H1 (cell line): ENCODE data around the gene TRAP1. TPM values are rescaled to one million over a fixed set of nuclear protein-coding genes. Genes with fewer than 3 reads are reported as not detected.
"Not testable (repeated sequence)": the region's sequence is repeated elsewhere in the genome, so short reads cannot be mapped to it uniquely, and the experiment has no call there.

ENCODE experiments used
- CTCF ChIA-PET: fragments of 300-600 bp; sonication (Branson Sonifier 250); formaldehyde crosslinking; loops from one replicate; lab custom pipeline; 2021; ENCODE audit not compliant: partially characterized antibody; lab: Charles Lee
- POLR2A ChIA-PET: fragments of 300-600 bp; sonication (Branson Sonifier 250); formaldehyde crosslinking; loops from one replicate; lab custom pipeline; 2021; ENCODE audit warnings: inconsistent platforms; ENCODE audit not compliant: partially characterized antibody; lab: Charles Lee
- DNase-seq, 2 experiments: peaks; one replicate each; pipeline versions ENCODE4 v3.0.0 to v3.0.0-alpha.2; 2010 to 2022; ENCODE audit warnings: low spot score in 2 of 2, low read depth in 1 of 2, mixed read lengths in 1 of 2
- FAIRE-seq: peaks from 2 replicates; lab custom pipeline; 2011; peaks lifted over from hg19 to GRCh38; lab: Jason Lieb, UNC
- H2AFZ ChIP-seq: 2 replicates; pipeline ENCODE4 v1.8.1; 2012; ENCODE audit warnings: low read length, inconsistent platforms
- H2AK5ac ChIP-seq: 2 replicates; pipeline ENCODE4 v1.6.1; 2013; ENCODE audit warnings: low read depth, low read length
- H2BK120ac ChIP-seq: replicated peaks from 2 replicates; pipeline ENCODE3; 2013; ENCODE audit warnings: low read depth, low read length, inconsistent platforms
- H2BK12ac ChIP-seq: 2 replicates; pipeline ENCODE4 v1.6.1; 2013; ENCODE audit warnings: low read depth, low read length
- H2BK15ac ChIP-seq: 2 replicates; pipeline ENCODE4 v1.6.1; 2013; ENCODE audit warnings: low read length
- H2BK20ac ChIP-seq: 2 replicates; pipeline ENCODE4 v1.6.1; 2013; ENCODE audit warnings: low read length
- H2BK5ac ChIP-seq: 2 replicates; pipeline ENCODE4 v1.6.1; 2013; ENCODE audit warnings: low read depth, low read length
- H3K14ac ChIP-seq: 2 replicates; pipeline ENCODE4 v1.6.1; 2013; ENCODE audit warnings: inconsistent platforms; ENCODE audit not compliant: insufficient read length
- H3K18ac ChIP-seq: 2 replicates; pipeline ENCODE4 v1.6.1; 2013; ENCODE audit warnings: low read length; ENCODE audit errors: extremely low read depth
- H3K23ac ChIP-seq: 2 replicates; pipeline ENCODE4 v1.6.1; 2013; ENCODE audit warnings: inconsistent platforms; ENCODE audit not compliant: insufficient read length
- H3K23me2 ChIP-seq: 2 replicates; pipeline ENCODE4 v1.6.1; 2013; ENCODE audit warnings: low read depth, low read length
- H3K27ac ChIP-seq: 2 replicates; pipeline ENCODE4 v1.6.1; 2011; ENCODE audit warnings: low read depth, low read length, inconsistent platforms
- H3K27me3 ChIP-seq, 4 experiments: replicated peaks in 1 of 4; 1 replicate in 1 of 4; 2 replicates in 3 of 4; pipeline versions ENCODE4 v1.6.1 to v1.8.1; 2011 to 2013; ENCODE audit warnings: low read length in 3 of 4, mild to moderate bottlenecking in 3 of 4, inconsistent platforms in 2 of 4, mixed read lengths in 2 of 4, moderate library complexity in 1 of 4; ENCODE audit not compliant: control insufficient read depth in 3 of 4, insufficient read depth in 3 of 4; ENCODE audit errors: extremely low read depth in 1 of 4
- H3K36me3 ChIP-seq, 4 experiments: 2 replicates each; pipeline versions ENCODE4 v1.6.1 to v1.8.1; 2011 to 2013; ENCODE audit warnings: mild to moderate bottlenecking in 4 of 4, low read length in 3 of 4, moderate library complexity in 2 of 4, control low read depth in 1 of 4, inconsistent platforms in 1 of 4; ENCODE audit not compliant: insufficient read depth in 4 of 4, control insufficient read depth in 2 of 4
- H3K4ac ChIP-seq: replicated peaks from 2 replicates; pipeline ENCODE3; 2013; ENCODE audit warnings: low read length, low read depth, mixed read lengths, inconsistent platforms; ENCODE audit not compliant: insufficient read length
- H3K4me1 ChIP-seq, 4 experiments: replicated peaks in 1 of 4; 1 replicate in 1 of 4; 2 replicates in 3 of 4; pipeline versions ENCODE4 v1.6.1 to v1.8.1; 2011 to 2013; ENCODE audit warnings: low read length in 3 of 4, inconsistent platforms in 2 of 4, mixed read lengths in 1 of 4; ENCODE audit not compliant: insufficient read depth in 4 of 4, control insufficient read depth in 3 of 4
- H3K4me2 ChIP-seq, 2 experiments: 2 replicates each; pipeline versions ENCODE4 v1.6.1 to v1.8.1; 2011 to 2013; ENCODE audit warnings: low read depth in 2 of 2, low read length in 2 of 2, control low read depth in 1 of 2, inconsistent platforms in 1 of 2, mild to moderate bottlenecking in 1 of 2; ENCODE audit not compliant: insufficient read depth in 1 of 2
- H3K4me3 ChIP-seq, 4 experiments: fragments of 200-600, 300-600 bp in 1 of 4; sonication (generic), shearing (Covaris generic), sonication (Bioruptor Twin) in 1 of 4; 2 replicates each; pipeline versions ENCODE4 v1.5.1 to v1.8.1; 2011 to 2016; ENCODE audit warnings: low read length in 4 of 4, low read depth in 3 of 4, control low read depth in 2 of 4, inconsistent platforms in 2 of 4, mild to moderate bottlenecking in 2 of 4, mixed read lengths in 1 of 4, moderate library complexity in 1 of 4; ENCODE audit not compliant: insufficient read depth in 2 of 4; ENCODE audit errors: extremely low read depth in 1 of 4
- H3K56ac ChIP-seq: replicated peaks from 2 replicates; pipeline ENCODE3; 2013; ENCODE audit warnings: low read depth, mild to moderate bottlenecking, mixed read lengths, low read length, inconsistent platforms; ENCODE audit not compliant: insufficient read length
- H3K79me1 ChIP-seq: 2 replicates; pipeline ENCODE4 v1.6.1; 2013; ENCODE audit warnings: low read depth, low read length, control low read depth
- H3K79me2 ChIP-seq, 2 experiments: 2 replicates each; pipeline versions ENCODE4 v1.6.1 to v1.8.1; 2012 to 2013; ENCODE audit warnings: low read length in 2 of 2, mild to moderate bottlenecking in 2 of 2, inconsistent platforms in 1 of 2; ENCODE audit not compliant: insufficient read depth in 2 of 2, control insufficient read depth in 1 of 2
- H3K9ac ChIP-seq, 4 experiments: replicated peaks in 1 of 4; 1 replicate in 1 of 4; 2 replicates in 3 of 4; pipeline versions ENCODE4 v1.6.1 to v1.8.1; 2011 to 2013; ENCODE audit warnings: low read depth in 3 of 4, low read length in 3 of 4, control low read depth in 2 of 4, mild to moderate bottlenecking in 2 of 4, moderate library complexity in 2 of 4, inconsistent platforms in 1 of 4; ENCODE audit errors: extremely low read depth in 1 of 4
- H3K9me3 ChIP-seq, 2 experiments: 2 replicates each; pipeline versions ENCODE4 v1.6.1 to v1.8.1; 2012 to 2013; ENCODE audit warnings: mild to moderate bottlenecking in 2 of 2, moderate library complexity in 2 of 2, control low read depth in 1 of 2, inconsistent platforms in 1 of 2, low read depth in 1 of 2, low read length in 1 of 2, mixed read lengths in 1 of 2; ENCODE audit not compliant: insufficient read depth in 2 of 2
- H4K20me1 ChIP-seq, 2 experiments: replicated peaks in 1 of 2; 2 replicates each; pipeline versions ENCODE3 to v1.8.1; 2011 to 2013; ENCODE audit warnings: inconsistent platforms in 2 of 2, low read length in 2 of 2, mild to moderate bottlenecking in 1 of 2; ENCODE audit not compliant: insufficient read depth in 2 of 2, control insufficient read depth in 1 of 2
- H4K5ac ChIP-seq: 2 replicates; pipeline ENCODE4 v1.6.1; 2013; ENCODE audit warnings: low read length, low read depth, mixed read lengths, inconsistent platforms; ENCODE audit not compliant: insufficient read length
- H4K8ac ChIP-seq: 2 replicates; pipeline ENCODE4 v1.8.0; 2013; ENCODE audit warnings: mild to moderate bottlenecking, moderate library complexity, low read length, inconsistent platforms; ENCODE audit not compliant: insufficient read depth; ENCODE audit errors: extremely low read depth
- H4K91ac ChIP-seq: replicated peaks from 2 replicates; pipeline ENCODE3; 2013; ENCODE audit warnings: low read length, mixed read lengths, inconsistent platforms; ENCODE audit not compliant: insufficient read length
- WGBS, 2 experiments: shearing (Covaris generic) in 1 of 2; methylation state at CpG; one replicate each; pipeline versions ENCODE4 v1.1.6 to v1.1.7; 2013 to 2015; ENCODE audit warnings: low lambda C conversion rate in 2 of 2, mixed read lengths in 2 of 2, inconsistent platforms in 1 of 2, low coverage in 1 of 2, missing lambda C conversion rate in 1 of 2; ENCODE audit not compliant: insufficient replicate concordance in 2 of 2, insufficient coverage in 1 of 2, insufficient read length in 1 of 2; ENCODE audit errors: extremely low coverage in 1 of 2, missing lambda C conversion rate in 1 of 2; 5-methylcytosine and 5-hydroxymethylcytosine counted together
- polyA plus RNA-seq, 7 experiments: library from polyadenylated mRNA; depleted of rRNA in 3 of 7; stranded (reverse) in 5 of 7; unstranded in 2 of 7; fragments of >200 nt in 5 of 7; fragments of 200-250 nt in 2 of 7; gene quantifications; 1 replicate in 5 of 7; 2 replicates in 1 of 7; 4 replicates in 1 of 7; pipeline versions ENCODE4 v1.2.1 to v1.2.3, GENCODE V29; 2011 to 2013; ENCODE audit warnings: missing spikeins in 2 of 7, mixed read lengths in 2 of 7
- total RNA-seq: library from RNA; stranded (reverse); fragmentation: NEBNext Ultra II Directional; extraction: Animal tissue kit (Norgen Biotek cat#: 25700); gene quantifications from 2 replicates; pipeline ENCODE4 v1.2.1, GENCODE V29; 2021

The TRAP1 gene
- total and polyA plus RNA-seq, 2 of the 8 experiments (the other 6 are each of a cell fraction or from before 2014, with no cell fraction given), result 215 to 283 TPM

GRCh38 chr16:3608976-3609375 lies 108.3 kb downstream of the TRAP1 start:
- H3K27ac ChIP-seq, H2BK20ac ChIP-seq, H3K14ac ChIP-seq, H3K18ac ChIP-seq, H3K9me3 ChIP-seq, H3K36me3 ChIP-seq, H4K20me1 ChIP-seq, H3K4me1 ChIP-seq, H3K4ac ChIP-seq, H3K23me2 ChIP-seq, H3K79me1 ChIP-seq, DNase-seq, H3K4me3 ChIP-seq, H3K9ac ChIP-seq, FAIRE-seq, POLR2A ChIA-PET, CTCF ChIA-PET, H3K56ac ChIP-seq, H2BK15ac ChIP-seq, H4K5ac ChIP-seq, H4K91ac ChIP-seq, H4K8ac ChIP-seq, H2BK5ac ChIP-seq, H2BK120ac ChIP-seq, H2AFZ ChIP-seq, H3K23ac ChIP-seq, H3K27me3 ChIP-seq, H2AK5ac ChIP-seq, H2BK12ac ChIP-seq, H3K4me2 ChIP-seq: not testable (repeated sequence)
- peaks cover 8 to 19% of the 10 kb centered on the region in 2 experiments for H3K79me2 ChIP-seq
- 95% methylated on average over 13 of the region's 13 CpGs; no CpG with 5 or more reads in 1 of the 2 experiments for WGBS, 2 experiments
